GM19324 (cell line): ENCODE results near the gene BIK.
A peak's percentile ranks its signal among the peaks of the same experiment; 100 is the strongest.
"Not testable (repeated sequence)": the region's sequence is repeated elsewhere in the genome, so short reads cannot be mapped to it uniquely, and the experiment has no call there.

Source experiments
- ATAC-seq: cut with Tn5 transposase; IDR thresholded peaks from one replicate; pipeline ENCODE4 v1.9.1; 2021; ENCODE audit warnings: mild to moderate bottlenecking, moderate library complexity; ENCODE audit not compliant: unreplicated experiment, low FRiP score

The BIK gene

GRCh38 chr22:43133401-43133800 lies 22.9 kb downstream of the BIK start:
- ATAC-seq, result no peak

- no peak for ATAC-seq
Observed at GRCh38 chr22:43134553-43134952, 24.0 kb downstream of the BIK start.

GRCh38 chr22:43135565-43135964 lies 25.0 kb downstream of the BIK start:
- no peak for ATAC-seq

- ATAC-seq, result no peak
Observed at GRCh38 chr22:43136255-43136654, 25.7 kb downstream of the BIK start.

- no peak for ATAC-seq
Observed at GRCh38 chr22:43136801-43137200, 26.3 kb downstream of the BIK start.

- ATAC-seq, result peak; percentile 91
Observed at GRCh38 chr22:43142880-43143562, 32.5 kb downstream of the BIK start, which contains the start of gene MCAT. MCAT (minus strand) TSS chr22:43143398; CDS start chr22:43143348, 50 bp downstream.

- no peak for ATAC-seq
Observed at GRCh38 chr22:43144949-43145348, 34.4 kb downstream of the BIK start.

GRCh38 chr22:43145371-43145770 lies 34.8 kb downstream of the BIK start:
- ATAC-seq, result not testable (repeated sequence)

GRCh38 chr22:43146332-43146731 lies 35.8 kb downstream of the BIK start:
- not testable (repeated sequence) for ATAC-seq

- ATAC-seq, result no peak
Observed at GRCh38 chr22:43147821-43148220, 37.3 kb downstream of the BIK start.

- no peak for ATAC-seq
Observed at GRCh38 chr22:43148581-43148980, 38.0 kb downstream of the BIK start.

GRCh38 chr22:43150731-43151206 lies 40.2 kb downstream of the BIK start:
- ATAC-seq, result no peak

- no peak for ATAC-seq
Observed at GRCh38 chr22:43151251-43152002, 40.9 kb downstream of the BIK start, which contains the start of gene TSPO. TSPO (plus strand) TSS chr22:43151559; CDS start chr22:43159239, 7,680 bp downstream.

- no peak for ATAC-seq
Observed at GRCh38 chr22:43152003-43152356, 41.4 kb downstream of the BIK start.

- ATAC-seq, result no peak
Observed at GRCh38 chr22:43152357-43153071, 42.0 kb downstream of the BIK start.

GRCh38 chr22:43153899-43154298 lies 43.3 kb downstream of the BIK start:
- ATAC-seq, result no peak

- ATAC-seq, result no peak
Observed at GRCh38 chr22:43154887-43155536, 44.5 kb downstream of the BIK start.

- no peak for ATAC-seq
Observed at GRCh38 chr22:43155789-43156188, 45.2 kb downstream of the BIK start.

GRCh38 chr22:43156413-43156812 lies 45.9 kb downstream of the BIK start:
- no peak for ATAC-seq

GRCh38 chr22:43157874-43158546 lies 47.5 kb downstream of the BIK start:
- ATAC-seq, result no peak
